WTC11 (cell line): ENCODE results near the gene CDH13.

ENCODE experiments used
- ELF4 ChIP-seq: sonication (generic); formaldehyde crosslinking; IDR thresholded peaks from 2 replicates; pipeline ENCODE4 v1.8.1; 2022; ENCODE audit warnings: low read depth, mild to moderate bottlenecking, moderate library complexity, missing genetic modification reagents
- ETV6 ChIP-seq: sonication (generic); formaldehyde crosslinking; IDR thresholded peaks from 2 replicates; pipeline ENCODE4 v1.8.1; 2022; ENCODE audit warnings: mild to moderate bottlenecking, missing genetic modification reagents
- IRF2 ChIP-seq: sonication (generic); formaldehyde crosslinking; IDR thresholded peaks from 2 replicates; pipeline ENCODE4 v1.8.0; 2022; ENCODE audit warnings: low read depth, missing genetic modification reagents, borderline replicate concordance
- JUN ChIP-seq: sonication (generic); formaldehyde crosslinking; IDR thresholded peaks from 2 replicates; pipeline ENCODE4 v1.8.0; 2023; ENCODE audit warnings: mild to moderate bottlenecking, missing genetic modification reagents
- RELA ChIP-seq: sonication (generic); formaldehyde crosslinking; IDR thresholded peaks from 2 replicates; pipeline ENCODE4 v1.8.1; 2022; ENCODE audit warnings: missing genetic modification reagents, mild to moderate bottlenecking, borderline replicate concordance
- SP1 ChIP-seq: sonication (generic); formaldehyde crosslinking; conservative IDR thresholded peaks from 2 replicates; pipeline ENCODE4 v1.8.1; 2022; ENCODE audit warnings: missing genetic modification reagents
- ZNF317 ChIP-seq: sonication (generic); formaldehyde crosslinking; IDR thresholded peaks from 2 replicates; pipeline ENCODE4 v1.8.1; 2023; ENCODE audit warnings: low read depth, mild to moderate bottlenecking, moderate library complexity, missing genetic modification reagents, borderline replicate concordance
- TF ChIP-seq, protein P1 (sequence below): fragments of 200-600 bp; IDR thresholded peaks from 2 replicates; pipeline ENCODE4 v1.8.0; 2022; ENCODE audit warnings: antibody characterized with exemption
- TF ChIP-seq, protein P2 (sequence below): sonication (generic); formaldehyde crosslinking; IDR thresholded peaks from 2 replicates; pipeline ENCODE4 v1.8.1; 2023; ENCODE audit warnings: mild to moderate bottlenecking, missing genetic modification reagents, moderate library complexity
- TF ChIP-seq, protein P3 (sequence below): sonication (generic); formaldehyde crosslinking; IDR thresholded peaks from 2 replicates; pipeline ENCODE4 v1.8.0; 2022; ENCODE audit warnings: missing genetic modification reagents
- TF ChIP-seq, protein P4 (sequence below): fragments of 250-450 bp; sonication (Bioruptor Pico); IDR thresholded peaks from 2 replicates; pipeline ENCODE4 v2.1.2; 2022; ENCODE audit warnings: mild to moderate bottlenecking, moderate library complexity
- TF ChIP-seq, protein P5 (sequence below): sonication (generic); formaldehyde crosslinking; IDR thresholded peaks from 2 replicates; pipeline ENCODE4 v1.8.1; 2023; ENCODE audit warnings: mild to moderate bottlenecking, missing genetic modification reagents, borderline replicate concordance
- TF ChIP-seq, protein P6 (sequence below): sonication (generic); formaldehyde crosslinking; conservative IDR thresholded peaks from 2 replicates; pipeline ENCODE4 v1.8.1; 2022; ENCODE audit warnings: mild to moderate bottlenecking, missing genetic modification reagents
- TF ChIP-seq, protein P7 (sequence below): sonication (generic); formaldehyde crosslinking; IDR thresholded peaks from 2 replicates; pipeline ENCODE4 v1.8.0; 2022; ENCODE audit warnings: mild to moderate bottlenecking, missing genetic modification reagents

DNA sequence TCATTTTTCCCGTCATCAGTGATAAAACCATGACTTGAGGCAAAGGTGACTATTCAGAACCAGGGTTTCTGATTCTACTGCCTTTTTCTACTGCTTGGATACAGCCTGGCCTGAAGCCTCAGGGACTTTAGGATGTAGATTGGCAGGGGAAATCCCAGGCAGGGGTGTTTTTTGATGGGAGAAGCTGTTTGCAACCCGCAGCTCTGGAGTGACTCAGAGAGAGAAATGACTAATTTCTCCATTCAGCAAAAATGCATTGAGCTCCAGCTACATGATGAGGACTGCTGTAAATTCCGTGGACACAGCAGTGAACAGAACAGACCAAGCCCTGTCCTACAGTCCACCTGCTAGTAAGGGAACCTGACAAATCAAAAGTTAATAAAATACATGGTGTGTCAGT is 560.6 kb downstream of the CDH13 start:
- TF ChIP-seq, protein P1, sequence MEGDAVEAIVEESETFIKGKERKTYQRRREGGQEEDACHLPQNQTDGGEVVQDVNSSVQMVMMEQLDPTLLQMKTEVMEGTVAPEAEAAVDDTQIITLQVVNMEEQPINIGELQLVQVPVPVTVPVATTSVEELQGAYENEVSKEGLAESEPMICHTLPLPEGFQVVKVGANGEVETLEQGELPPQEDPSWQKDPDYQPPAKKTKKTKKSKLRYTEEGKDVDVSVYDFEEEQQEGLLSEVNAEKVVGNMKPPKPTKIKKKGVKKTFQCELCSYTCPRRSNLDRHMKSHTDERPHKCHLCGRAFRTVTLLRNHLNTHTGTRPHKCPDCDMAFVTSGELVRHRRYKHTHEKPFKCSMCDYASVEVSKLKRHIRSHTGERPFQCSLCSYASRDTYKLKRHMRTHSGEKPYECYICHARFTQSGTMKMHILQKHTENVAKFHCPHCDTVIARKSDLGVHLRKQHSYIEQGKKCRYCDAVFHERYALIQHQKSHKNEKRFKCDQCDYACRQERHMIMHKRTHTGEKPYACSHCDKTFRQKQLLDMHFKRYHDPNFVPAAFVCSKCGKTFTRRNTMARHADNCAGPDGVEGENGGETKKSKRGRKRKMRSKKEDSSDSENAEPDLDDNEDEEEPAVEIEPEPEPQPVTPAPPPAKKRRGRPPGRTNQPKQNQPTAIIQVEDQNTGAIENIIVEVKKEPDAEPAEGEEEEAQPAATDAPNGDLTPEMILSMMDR = no peak
- TF ChIP-seq, protein P2, sequence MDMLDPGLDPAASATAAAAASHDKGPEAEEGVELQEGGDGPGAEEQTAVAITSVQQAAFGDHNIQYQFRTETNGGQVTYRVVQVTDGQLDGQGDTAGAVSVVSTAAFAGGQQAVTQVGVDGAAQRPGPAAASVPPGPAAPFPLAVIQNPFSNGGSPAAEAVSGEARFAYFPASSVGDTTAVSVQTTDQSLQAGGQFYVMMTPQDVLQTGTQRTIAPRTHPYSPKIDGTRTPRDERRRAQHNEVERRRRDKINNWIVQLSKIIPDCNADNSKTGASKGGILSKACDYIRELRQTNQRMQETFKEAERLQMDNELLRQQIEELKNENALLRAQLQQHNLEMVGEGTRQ (CRISPR knock-in tag) = no peak
- TF ChIP-seq IRF2 (CRISPR knock-in tag) = no peak
- TF ChIP-seq, protein P3, sequence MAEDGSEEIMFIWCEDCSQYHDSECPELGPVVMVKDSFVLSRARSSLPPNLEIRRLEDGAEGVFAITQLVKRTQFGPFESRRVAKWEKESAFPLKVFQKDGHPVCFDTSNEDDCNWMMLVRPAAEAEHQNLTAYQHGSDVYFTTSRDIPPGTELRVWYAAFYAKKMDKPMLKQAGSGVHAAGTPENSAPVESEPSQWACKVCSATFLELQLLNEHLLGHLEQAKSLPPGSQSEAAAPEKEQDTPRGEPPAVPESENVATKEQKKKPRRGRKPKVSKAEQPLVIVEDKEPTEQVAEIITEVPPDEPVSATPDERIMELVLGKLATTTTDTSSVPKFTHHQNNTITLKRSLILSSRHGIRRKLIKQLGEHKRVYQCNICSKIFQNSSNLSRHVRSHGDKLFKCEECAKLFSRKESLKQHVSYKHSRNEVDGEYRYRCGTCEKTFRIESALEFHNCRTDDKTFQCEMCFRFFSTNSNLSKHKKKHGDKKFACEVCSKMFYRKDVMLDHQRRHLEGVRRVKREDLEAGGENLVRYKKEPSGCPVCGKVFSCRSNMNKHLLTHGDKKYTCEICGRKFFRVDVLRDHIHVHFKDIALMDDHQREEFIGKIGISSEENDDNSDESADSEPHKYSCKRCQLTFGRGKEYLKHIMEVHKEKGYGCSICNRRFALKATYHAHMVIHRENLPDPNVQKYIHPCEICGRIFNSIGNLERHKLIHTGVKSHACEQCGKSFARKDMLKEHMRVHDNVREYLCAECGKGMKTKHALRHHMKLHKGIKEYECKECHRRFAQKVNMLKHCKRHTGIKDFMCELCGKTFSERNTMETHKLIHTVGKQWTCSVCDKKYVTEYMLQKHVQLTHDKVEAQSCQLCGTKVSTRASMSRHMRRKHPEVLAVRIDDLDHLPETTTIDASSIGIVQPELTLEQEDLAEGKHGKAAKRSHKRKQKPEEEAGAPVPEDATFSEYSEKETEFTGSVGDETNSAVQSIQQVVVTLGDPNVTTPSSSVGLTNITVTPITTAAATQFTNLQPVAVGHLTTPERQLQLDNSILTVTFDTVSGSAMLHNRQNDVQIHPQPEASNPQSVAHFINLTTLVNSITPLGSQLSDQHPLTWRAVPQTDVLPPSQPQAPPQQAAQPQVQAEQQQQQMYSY (CRISPR knock-in tag) = no peak
- TF ChIP-seq, protein P4, sequence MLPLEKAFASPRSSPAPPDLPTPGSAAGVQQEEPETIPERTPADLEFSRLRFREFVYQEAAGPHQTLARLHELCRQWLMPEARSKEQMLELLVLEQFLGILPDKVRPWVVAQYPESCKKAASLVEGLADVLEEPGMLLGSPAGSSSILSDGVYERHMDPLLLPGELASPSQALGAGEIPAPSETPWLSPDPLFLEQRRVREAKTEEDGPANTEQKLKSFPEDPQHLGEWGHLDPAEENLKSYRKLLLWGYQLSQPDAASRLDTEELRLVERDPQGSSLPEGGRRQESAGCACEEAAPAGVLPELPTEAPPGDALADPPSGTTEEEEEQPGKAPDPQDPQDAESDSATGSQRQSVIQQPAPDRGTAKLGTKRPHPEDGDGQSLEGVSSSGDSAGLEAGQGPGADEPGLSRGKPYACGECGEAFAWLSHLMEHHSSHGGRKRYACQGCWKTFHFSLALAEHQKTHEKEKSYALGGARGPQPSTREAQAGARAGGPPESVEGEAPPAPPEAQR = no peak
- TF ChIP-seq, protein P5, sequence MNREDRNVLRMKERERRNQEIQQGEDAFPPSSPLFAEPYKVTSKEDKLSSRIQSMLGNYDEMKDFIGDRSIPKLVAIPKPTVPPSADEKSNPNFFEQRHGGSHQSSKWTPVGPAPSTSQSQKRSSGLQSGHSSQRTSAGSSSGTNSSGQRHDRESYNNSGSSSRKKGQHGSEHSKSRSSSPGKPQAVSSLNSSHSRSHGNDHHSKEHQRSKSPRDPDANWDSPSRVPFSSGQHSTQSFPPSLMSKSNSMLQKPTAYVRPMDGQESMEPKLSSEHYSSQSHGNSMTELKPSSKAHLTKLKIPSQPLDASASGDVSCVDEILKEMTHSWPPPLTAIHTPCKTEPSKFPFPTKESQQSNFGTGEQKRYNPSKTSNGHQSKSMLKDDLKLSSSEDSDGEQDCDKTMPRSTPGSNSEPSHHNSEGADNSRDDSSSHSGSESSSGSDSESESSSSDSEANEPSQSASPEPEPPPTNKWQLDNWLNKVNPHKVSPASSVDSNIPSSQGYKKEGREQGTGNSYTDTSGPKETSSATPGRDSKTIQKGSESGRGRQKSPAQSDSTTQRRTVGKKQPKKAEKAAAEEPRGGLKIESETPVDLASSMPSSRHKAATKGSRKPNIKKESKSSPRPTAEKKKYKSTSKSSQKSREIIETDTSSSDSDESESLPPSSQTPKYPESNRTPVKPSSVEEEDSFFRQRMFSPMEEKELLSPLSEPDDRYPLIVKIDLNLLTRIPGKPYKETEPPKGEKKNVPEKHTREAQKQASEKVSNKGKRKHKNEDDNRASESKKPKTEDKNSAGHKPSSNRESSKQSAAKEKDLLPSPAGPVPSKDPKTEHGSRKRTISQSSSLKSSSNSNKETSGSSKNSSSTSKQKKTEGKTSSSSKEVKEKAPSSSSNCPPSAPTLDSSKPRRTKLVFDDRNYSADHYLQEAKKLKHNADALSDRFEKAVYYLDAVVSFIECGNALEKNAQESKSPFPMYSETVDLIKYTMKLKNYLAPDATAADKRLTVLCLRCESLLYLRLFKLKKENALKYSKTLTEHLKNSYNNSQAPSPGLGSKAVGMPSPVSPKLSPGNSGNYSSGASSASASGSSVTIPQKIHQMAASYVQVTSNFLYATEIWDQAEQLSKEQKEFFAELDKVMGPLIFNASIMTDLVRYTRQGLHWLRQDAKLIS (CRISPR knock-in tag) = no peak
- TF ChIP-seq, protein P6, sequence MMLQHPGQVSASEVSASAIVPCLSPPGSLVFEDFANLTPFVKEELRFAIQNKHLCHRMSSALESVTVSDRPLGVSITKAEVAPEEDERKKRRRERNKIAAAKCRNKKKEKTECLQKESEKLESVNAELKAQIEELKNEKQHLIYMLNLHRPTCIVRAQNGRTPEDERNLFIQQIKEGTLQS (CRISPR knock-in tag) = no peak
- TF ChIP-seq ELF4 (CRISPR knock-in tag) = no peak
- TF ChIP-seq, protein P7, sequence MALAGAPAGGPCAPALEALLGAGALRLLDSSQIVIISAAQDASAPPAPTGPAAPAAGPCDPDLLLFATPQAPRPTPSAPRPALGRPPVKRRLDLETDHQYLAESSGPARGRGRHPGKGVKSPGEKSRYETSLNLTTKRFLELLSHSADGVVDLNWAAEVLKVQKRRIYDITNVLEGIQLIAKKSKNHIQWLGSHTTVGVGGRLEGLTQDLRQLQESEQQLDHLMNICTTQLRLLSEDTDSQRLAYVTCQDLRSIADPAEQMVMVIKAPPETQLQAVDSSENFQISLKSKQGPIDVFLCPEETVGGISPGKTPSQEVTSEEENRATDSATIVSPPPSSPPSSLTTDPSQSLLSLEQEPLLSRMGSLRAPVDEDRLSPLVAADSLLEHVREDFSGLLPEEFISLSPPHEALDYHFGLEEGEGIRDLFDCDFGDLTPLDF = no peak
- TF ChIP-seq ZNF317 (CRISPR knock-in tag) = no peak
- no peak for TF ChIP-seq JUN (CRISPR knock-in tag)
- no peak for TF ChIP-seq RELA (CRISPR knock-in tag)
- no peak for TF ChIP-seq ETV6 (CRISPR knock-in tag)
- TF ChIP-seq SP1 (CRISPR knock-in tag) = no peak
